Kidney epithelial cell (primary cell): Measurements from ENCODE around the gene DYNLT2. TPM values are rescaled to one million over a fixed set of nuclear protein-coding genes. Genes with fewer than 3 reads are reported as not detected.
"Not testable (repeated sequence)": the region's sequence is repeated elsewhere in the genome, so short reads cannot be mapped to it uniquely, and the experiment has no call there.

Experiments
- DNase-seq: peaks from one replicate; pipeline ENCODE4 v3.0.0-alpha.2; 2010; ENCODE audit warnings: low read depth
- H3K27me3 ChIP-seq: 2 replicates; pipeline ENCODE4 v1.6.0; 2011; ENCODE audit warnings: low read length; ENCODE audit not compliant: control insufficient read depth, insufficient read depth
- H3K36me3 ChIP-seq: 2 replicates; pipeline ENCODE4 v1.5.1; 2011; ENCODE audit warnings: low read length; ENCODE audit not compliant: control insufficient read depth, insufficient read depth
- H3K4me3 ChIP-seq: 2 replicates; pipeline ENCODE4 v1.5.1; 2011; ENCODE audit warnings: low read depth, mild to moderate bottlenecking, control low read depth, low read length
- total RNA-seq: library from RNA; depleted of rRNA; stranded (reverse); fragments of >200 nt; gene quantifications from 2 replicates; pipeline ENCODE4 v1.2.3, GENCODE V29; 2015
- TF ChIP-seq, protein P1 (sequence below): IDR thresholded peaks from 2 replicates; pipeline ENCODE4 v1.5.1; 2011; ENCODE audit warnings: mild to moderate bottlenecking, moderate library complexity, low read length, control low read depth, inconsistent platforms; ENCODE audit not compliant: insufficient read depth, poor library complexity, severe bottlenecking

DYNLT2 gene
- total RNA-seq, 1 donor from 2014 or later = 1.3 TPM

DNA sequence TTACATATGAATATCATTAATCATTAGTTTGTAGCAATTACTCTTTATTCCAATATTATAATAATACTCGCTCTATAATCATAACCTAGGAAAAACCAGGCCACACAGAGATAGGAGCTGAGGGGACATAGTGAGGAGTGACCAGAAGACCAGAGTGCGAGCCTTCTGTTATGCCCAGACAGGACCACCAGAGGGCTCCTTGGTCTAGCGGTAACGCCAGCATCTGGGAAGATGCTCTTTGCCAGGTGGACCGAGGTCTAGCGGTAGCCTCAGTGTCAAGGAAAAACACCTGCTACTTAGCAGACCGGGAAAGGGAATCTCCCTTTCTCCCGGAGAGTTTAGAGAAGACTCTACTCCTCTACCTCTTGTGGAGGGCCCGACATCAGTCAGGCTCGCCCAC lies 54.3 kb downstream of the DYNLT2 start:
- DNase-seq, H3K27me3 ChIP-seq, H3K4me3 ChIP-seq, H3K36me3 ChIP-seq: not testable (repeated sequence)
- TF ChIP-seq, protein P1, sequence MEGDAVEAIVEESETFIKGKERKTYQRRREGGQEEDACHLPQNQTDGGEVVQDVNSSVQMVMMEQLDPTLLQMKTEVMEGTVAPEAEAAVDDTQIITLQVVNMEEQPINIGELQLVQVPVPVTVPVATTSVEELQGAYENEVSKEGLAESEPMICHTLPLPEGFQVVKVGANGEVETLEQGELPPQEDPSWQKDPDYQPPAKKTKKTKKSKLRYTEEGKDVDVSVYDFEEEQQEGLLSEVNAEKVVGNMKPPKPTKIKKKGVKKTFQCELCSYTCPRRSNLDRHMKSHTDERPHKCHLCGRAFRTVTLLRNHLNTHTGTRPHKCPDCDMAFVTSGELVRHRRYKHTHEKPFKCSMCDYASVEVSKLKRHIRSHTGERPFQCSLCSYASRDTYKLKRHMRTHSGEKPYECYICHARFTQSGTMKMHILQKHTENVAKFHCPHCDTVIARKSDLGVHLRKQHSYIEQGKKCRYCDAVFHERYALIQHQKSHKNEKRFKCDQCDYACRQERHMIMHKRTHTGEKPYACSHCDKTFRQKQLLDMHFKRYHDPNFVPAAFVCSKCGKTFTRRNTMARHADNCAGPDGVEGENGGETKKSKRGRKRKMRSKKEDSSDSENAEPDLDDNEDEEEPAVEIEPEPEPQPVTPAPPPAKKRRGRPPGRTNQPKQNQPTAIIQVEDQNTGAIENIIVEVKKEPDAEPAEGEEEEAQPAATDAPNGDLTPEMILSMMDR = peak; percentile 19

DNA sequence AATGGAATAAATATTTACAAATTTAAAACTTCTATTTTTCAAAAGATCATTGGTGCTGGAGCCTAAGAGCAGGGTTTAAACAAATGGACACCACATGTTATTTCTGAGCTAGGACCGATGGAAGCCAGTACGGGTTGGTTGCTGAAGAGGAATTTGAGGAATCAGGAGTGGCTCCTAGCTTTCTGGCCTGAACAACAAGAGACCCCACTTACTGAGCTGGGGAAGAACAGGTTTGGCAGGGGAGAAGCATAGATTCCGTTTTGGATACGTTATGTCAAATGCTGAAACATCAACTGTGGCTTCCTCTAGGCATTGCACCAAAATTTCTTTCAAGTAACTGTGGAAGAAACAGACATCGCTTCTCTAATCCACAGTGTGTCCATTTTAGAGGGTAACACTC lies 56.2 kb downstream of the DYNLT2 start:
- H3K4me3 ChIP-seq = no peak overlapping the region
- no peaks in the 10 kb centered on the region for H3K36me3 ChIP-seq
- TF ChIP-seq, protein P1 = no peak
- H3K27me3 ChIP-seq = no peaks in the 10 kb centered on the region
- DNase-seq = no peak

DNA sequence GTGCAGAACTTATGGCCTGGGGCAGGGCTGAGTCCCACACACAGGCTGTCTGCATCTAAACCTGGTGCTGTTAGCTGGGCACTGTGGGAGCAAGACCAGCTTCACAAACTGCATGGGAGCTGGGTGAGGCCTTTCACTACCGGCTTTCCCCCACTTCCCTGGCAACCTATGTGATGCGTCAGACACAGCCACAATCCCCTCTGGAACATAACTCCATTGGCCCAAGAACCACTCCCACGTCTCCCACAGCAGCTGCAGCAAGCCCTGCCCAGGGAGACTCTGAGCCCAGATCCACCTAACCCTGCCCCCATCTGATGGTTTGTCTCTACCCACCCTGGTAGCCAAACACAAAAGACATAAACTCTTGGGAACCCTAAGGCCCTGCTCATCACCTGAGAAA lies 58.9 kb downstream of the DYNLT2 start:
- TF ChIP-seq, protein P1 = no peak
- H3K4me3 ChIP-seq = no peak overlapping the region
- no peaks in the 10 kb centered on the region for H3K27me3 ChIP-seq
- no peak for DNase-seq
- H3K36me3 ChIP-seq = no peaks in the 10 kb centered on the region

DNA sequence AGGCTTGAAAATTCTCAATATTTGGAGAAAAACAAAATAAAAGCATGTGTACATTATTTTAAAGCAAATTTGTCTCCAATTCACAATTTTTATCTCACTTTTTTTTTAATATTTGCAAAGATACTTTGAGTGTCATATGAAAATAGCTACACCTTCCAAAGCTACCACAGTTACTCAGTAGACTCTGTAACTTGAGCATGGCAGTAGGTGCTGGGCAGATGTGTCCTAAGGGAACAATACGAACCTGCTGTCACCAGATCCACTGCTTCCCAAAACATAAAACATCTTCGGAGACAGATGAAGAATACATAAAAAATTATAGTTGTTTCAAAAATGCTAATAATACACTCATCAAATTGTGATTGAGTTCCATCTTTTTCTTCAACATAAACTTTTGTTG lies 60.1 kb downstream of the DYNLT2 start:
- Histone ChIP-seq H3K27me3 (no peaks in the 10 kb centered on the region), H3K36me3 (no peaks in the 10 kb centered on the region), H3K4me3 (no peak overlapping the region)
- TF ChIP-seq, protein P1 = no peak
- no peak for DNase-seq

Other genes with a start within 250 kb of the DYNLT2 start
- gene WDR27, start 49.5 kb downstream of the DYNLT2 start, total RNA-seq = 27.0 and 34.4 TPM in 2 replicates
- gene C6orf120, start 49.4 kb downstream of the DYNLT2 start, total RNA-seq = 35.9 and 42.9 TPM in 2 replicates
- 31.3 and 32.7 TPM in 2 replicates for gene PHF10, start 27.1 kb downstream of the DYNLT2 start, total RNA-seq
- 20.3 and 34.2 TPM in 2 replicates for gene ERMARD, start 50 bp upstream of the DYNLT2 start, total RNA-seq